Neutrophil (primary cell): Measurements from ENCODE around the gene MVP.
"Not testable (repeated sequence)": the region's sequence is repeated elsewhere in the genome, so short reads cannot be mapped to it uniquely, and the experiment has no call there.

Experiments
- H3K27ac ChIP-seq: fragments of 200-600 bp; sonication (generic); 2 replicates; pipeline ENCODE4 v1.5.1; 2016; ENCODE audit warnings: mild to moderate bottlenecking, moderate library complexity
- H3K27me3 ChIP-seq: fragments of 200-600 bp; sonication (generic); 2 replicates; pipeline ENCODE4 v1.6.0; 2016; ENCODE audit warnings: mild to moderate bottlenecking
- H3K36me3 ChIP-seq: fragments of 200-600 bp; sonication (generic); 2 replicates; pipeline ENCODE4 v1.5.1; 2017
- H3K4me1 ChIP-seq, 2 experiments: fragments of 200-600 bp in 1 of 2; sonication (generic) in 1 of 2; 1 replicate in 1 of 2; 2 replicates in 1 of 2; pipeline versions ENCODE4 v1.5.1 to v1.6.1; 2013 to 2016; ENCODE audit warnings: low read depth in 1 of 2, low read length in 1 of 2, mild to moderate bottlenecking in 1 of 2, moderate library complexity in 1 of 2; ENCODE audit not compliant: control insufficient read depth in 1 of 2, insufficient read depth in 1 of 2
- H3K4me3 ChIP-seq, 2 experiments: fragments of 200-600 bp in 1 of 2; sonication (generic) in 1 of 2; 1 replicate in 1 of 2; 2 replicates in 1 of 2; pipeline ENCODE4 v1.5.1; 2013 to 2016; ENCODE audit warnings: low read depth in 1 of 2, low read length in 1 of 2, mild to moderate bottlenecking in 1 of 2, moderate library complexity in 1 of 2
- H3K9me3 ChIP-seq: fragments of 200-600 bp; sonication (generic); 2 replicates; pipeline ENCODE4 v1.5.1; 2016
- CTCF ChIP-seq: fragments of 200-600 bp; sonication (generic); IDR thresholded peaks from 2 replicates; pipeline ENCODE4 v1.5.1; 2016; ENCODE audit warnings: antibody characterized with exemption

The MVP gene

GRCh38 chr16:29784157-29784556, 36.1 kb upstream of the MVP start:
- no peak for TF ChIP-seq CTCF
- Histone ChIP-seq H3K27me3 (no peaks in the 10 kb centered on the region), H3K4me1 (peaks cover 14% of the 10 kb centered on the region in 2 experiments), H3K36me3 (no peaks in the 10 kb centered on the region), H3K4me3 (no peak overlapping the region), H3K9me3 (no peaks in the 10 kb centered on the region), H3K27ac (no peak overlapping the region)

- H3K27me3 ChIP-seq, result no peaks in the 10 kb centered on the region
- peak; percentile 88 for TF ChIP-seq CTCF
- no peaks in the 10 kb centered on the region for H3K9me3 ChIP-seq
- H3K27ac ChIP-seq, result peak overlapping the region; percentile 59
- peaks cover 22% of the 10 kb centered on the region in 2 experiments for H3K4me1 ChIP-seq
- no peaks in the 10 kb centered on the region for H3K36me3 ChIP-seq
- peak overlapping the region; percentile 19 to 26 for H3K4me3 ChIP-seq
Observed at GRCh38 chr16:29784901-29785500, 35.3 kb upstream of the MVP start.

DNA sequence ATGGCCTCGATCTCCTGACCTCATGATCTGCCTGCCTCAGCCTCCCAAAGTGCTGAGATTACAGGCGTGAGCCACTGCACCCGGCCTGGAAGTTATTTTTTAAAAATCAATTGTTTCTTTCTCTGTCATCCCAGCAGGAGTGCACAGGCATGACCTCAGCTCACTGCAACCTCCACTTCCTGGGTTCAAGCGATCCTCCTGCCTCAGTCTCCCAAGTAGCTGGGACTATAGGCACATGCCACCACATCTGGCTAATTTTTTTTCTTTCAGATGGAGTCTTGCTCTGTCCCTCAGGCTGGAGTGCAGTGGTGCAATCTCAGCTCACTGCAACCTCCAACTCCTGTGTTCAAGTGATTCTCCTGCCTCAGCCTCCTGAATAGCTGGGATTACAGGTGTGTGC, 33.1 kb upstream of the MVP start:
- not testable (repeated sequence) for H3K27me3 ChIP-seq, H3K36me3 ChIP-seq, H3K9me3 ChIP-seq, H3K27ac ChIP-seq, H3K4me3 ChIP-seq
- peaks cover 39% of the 10 kb centered on the region in 2 experiments for H3K4me1 ChIP-seq

DNA sequence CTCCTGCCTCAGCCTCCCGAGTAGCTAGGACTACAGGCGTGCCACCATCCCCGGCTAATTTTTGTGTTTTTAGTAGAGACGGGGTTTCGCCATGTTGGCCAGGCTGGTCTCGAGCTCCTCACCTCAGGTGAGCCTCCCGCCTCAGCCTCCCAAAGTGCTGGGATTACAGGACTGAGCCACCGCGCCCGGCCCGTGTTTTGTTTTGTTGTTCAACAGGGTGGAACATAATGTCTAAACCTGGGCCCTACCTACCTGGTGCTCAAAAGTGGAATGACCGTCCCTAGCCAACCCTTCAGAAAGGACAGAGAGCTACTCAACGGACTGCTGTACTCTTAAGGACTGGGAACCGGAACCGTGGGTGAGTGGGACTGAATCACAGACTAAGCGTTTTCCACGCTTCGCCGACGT, 30.5 kb upstream of the MVP start:
- no peak for TF ChIP-seq CTCF
- H3K27ac ChIP-seq, result peak overlapping the region; percentile 89

DNA sequence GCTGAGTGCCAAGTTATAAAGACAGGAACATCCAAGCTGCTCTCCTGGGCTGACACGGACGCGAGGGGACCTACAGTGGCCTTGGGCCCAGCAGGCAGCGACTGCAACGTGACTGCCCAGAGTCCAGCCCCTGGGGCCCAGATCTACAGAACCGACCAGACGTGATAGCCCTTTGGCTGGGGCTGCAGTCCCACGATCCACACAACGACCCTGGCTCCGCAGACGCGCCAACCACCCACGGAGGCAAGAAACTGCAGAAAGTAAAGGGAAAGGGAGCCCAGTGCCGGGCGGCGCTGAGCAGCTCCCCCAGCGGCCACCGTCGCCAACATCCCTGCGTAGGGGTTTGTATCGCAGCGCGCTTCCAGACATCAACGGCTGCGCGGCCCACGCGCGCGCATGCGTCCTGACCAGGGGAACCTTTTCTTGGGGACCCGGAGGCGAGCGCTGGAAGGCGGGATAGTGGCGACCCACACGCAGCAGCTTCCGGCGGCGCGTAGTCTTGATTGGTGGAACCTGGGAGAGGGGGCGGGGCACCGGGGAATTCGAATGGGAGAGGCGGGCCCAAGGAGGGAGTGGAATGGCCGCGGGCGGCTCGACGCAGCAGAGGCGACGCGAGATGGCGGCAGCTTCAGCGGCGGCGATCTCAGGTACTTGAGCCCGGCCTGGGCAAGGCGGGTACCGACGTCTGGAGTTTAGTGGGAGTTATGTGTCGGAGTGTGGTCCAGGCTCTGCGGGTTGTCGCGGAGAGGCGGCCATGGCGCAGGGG, 29.9 kb upstream of the MVP start, which contains the start of gene KIF22:
KIF22 (plus strand) TSS at position 569 of the 766 bp plus-strand sequence; CDS start at position 578, 9 bp downstream.
- Histone ChIP-seq H3K36me3 (no peaks in the 10 kb centered on the region), H3K4me3 (peak within 1 kb of the TSS; percentile 79 to 94), H3K27ac (peak within 1 kb of the TSS; percentile 89), H3K27me3 (no peaks in the 10 kb centered on the region), H3K4me1 (peaks cover 41 to 54% of the 10 kb centered on the region in 2 experiments), H3K9me3 (no peaks in the 10 kb centered on the region)
- TF ChIP-seq CTCF, result peak; percentile 98

More for the DNA sequence above, 30.5 kb upstream of the MVP start:
- peaks cover 44 to 53% of the 10 kb centered on the region in 2 experiments for H3K4me1 ChIP-seq
- no peaks in the 10 kb centered on the region for H3K9me3 ChIP-seq
- H3K4me3 ChIP-seq, result peak overlapping the region; percentile 79 to 94
- H3K27me3 ChIP-seq, result no peaks in the 10 kb centered on the region
- H3K36me3 ChIP-seq, result no peaks in the 10 kb centered on the region
